Motor neuron (in vitro differentiated cells): ENCODE results near the gene DHRS2. TPM values are rescaled to one million over a fixed set of nuclear protein-coding genes. Genes with fewer than 3 reads are reported as not detected.

Source experiments
- ATAC-seq, 8 experiments: fragments of 200-7000 bp; cut with Tn5 transposase; replicated peaks in 6 of 8; 2 replicates each; pipeline ENCODE4 v1.8.0; 2021; ENCODE audit warnings: mild to moderate bottlenecking in 8 of 8, moderate library complexity in 8 of 8
- H3K27ac ChIP-seq, 2 donors: fragments of 250-450 bp; sonication (Bioruptor Pico); 2 replicates each; pipeline ENCODE4 v1.9.0; 2021; ENCODE audit warnings: antibody characterized with exemption in 2 of 2, mild to moderate bottlenecking in 2 of 2, moderate library complexity in 1 of 2
- H3K4me1 ChIP-seq, 2 donors: fragments of 250-450 bp; sonication (Bioruptor Pico); replicated peaks in 1 of 2; 2 replicates each; pipeline ENCODE4 v1.6.1; 2021; ENCODE audit warnings: antibody characterized with exemption in 2 of 2, mild to moderate bottlenecking in 2 of 2, moderate library complexity in 1 of 2
- H3K4me3 ChIP-seq, 5 donors: fragments of 250-450 bp; sonication (Bioruptor Pico); 2 replicates each; pipeline ENCODE4 v1.9.0; 2021; ENCODE audit warnings: antibody characterized with exemption in 5 of 5, mild to moderate bottlenecking in 5 of 5, moderate library complexity in 4 of 5
- WGBS, 10 experiments: fragments of 450-650 bp; shearing (Covaris generic); methylation state at CpG; one replicate each; pipeline ENCODE4 v1.0.0; 2022; 5-methylcytosine and 5-hydroxymethylcytosine counted together
- in situ Hi-C, 9 experiments: fragments of 400-800 bp; cut with MboI; loops; one replicate each; pipeline ENCODE4 v1.15.0; 2021; ENCODE audit warnings: low sequenced_read_pairs in 9 of 9, low pct_unique_long_range_greater_than_20kb in 2 of 9; ENCODE audit not compliant: unreplicated experiment in 9 of 9
- total RNA-seq, 8 experiments: library from RNA; unstranded; fragments of 300-600 nt; gene quantifications; 2 replicates each; pipeline versions ENCODE4 v1.2.3 to v1.2.4, GENCODE V29; 2022

The DHRS2 gene
- total RNA-seq, 8 experiments from 2014 or later, result 0.27 to 43.1 (median 1.1) TPM

- WGBS, 10 experiments, result 33 to 100% (median 80%) methylated on average over 1 to 5 of the region's 8 CpGs; no CpG with 5 or more reads in 2 of the 10 experiments
- Histone ChIP-seq H3K27ac (no peak overlapping the region), H3K4me1 (peaks cover 0 to 10% of the 10 kb centered on the region in 2 donors), H3K4me3 (no peak overlapping the region)
- no peak for ATAC-seq
- in situ Hi-C loops, result loop anchor here in 5 of 9 experiments (25.0 kb wide), 1 partner anchor 297 kb away; no protein-coding TSS in a partner anchor
Observed at GRCh38 chr14:23639891-23640523, 3.8 kb downstream of the DHRS2 start.

DNA sequence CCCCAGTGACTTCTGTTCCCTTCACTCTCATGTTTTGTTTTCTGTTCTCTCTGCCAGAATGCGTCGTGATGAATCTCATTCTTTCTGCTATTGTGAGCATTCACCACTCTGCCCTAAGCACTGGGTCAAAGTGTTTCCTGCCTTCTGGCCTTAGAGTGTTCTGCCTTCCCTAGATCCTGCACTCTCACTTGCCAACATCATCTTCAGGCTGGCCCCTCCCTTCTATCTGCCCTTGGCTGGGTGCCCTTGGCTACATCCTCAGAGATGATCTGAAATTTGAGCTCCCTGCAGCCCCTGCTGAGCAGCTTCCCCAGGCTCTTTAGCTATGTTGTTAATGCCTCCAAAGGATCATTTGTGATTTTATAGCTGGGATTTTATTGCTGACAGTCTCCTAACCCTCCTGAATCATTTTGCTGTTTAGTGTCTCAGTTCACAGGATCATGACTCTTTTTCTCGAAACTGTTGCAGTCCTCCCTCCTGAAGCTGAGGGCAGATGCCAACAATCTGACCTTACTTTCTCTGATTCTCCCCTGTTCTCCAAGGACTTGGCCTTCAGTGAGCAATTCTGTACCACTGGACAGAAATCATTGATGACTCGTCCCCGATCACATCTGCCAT lies 4.5 kb downstream of the DHRS2 start:
- Histone ChIP-seq H3K4me1 (peaks cover 0 to 10% of the 10 kb centered on the region in 2 donors), H3K27ac (no peak overlapping the region), H3K4me3 (no peak overlapping the region)
- 0 to 80% (median 33%) methylated on average over 1 to 5 of the region's 5 CpGs; no CpG with 5 or more reads in 2 of the 10 experiments for WGBS, 10 experiments
- in situ Hi-C loops, result loop anchor here in 5 of 9 experiments (25.0 kb wide), 1 partner anchor 297 kb away; no protein-coding TSS in a partner anchor
- ATAC-seq, result peak; percentile 61 to 95 (median 78)

DNA sequence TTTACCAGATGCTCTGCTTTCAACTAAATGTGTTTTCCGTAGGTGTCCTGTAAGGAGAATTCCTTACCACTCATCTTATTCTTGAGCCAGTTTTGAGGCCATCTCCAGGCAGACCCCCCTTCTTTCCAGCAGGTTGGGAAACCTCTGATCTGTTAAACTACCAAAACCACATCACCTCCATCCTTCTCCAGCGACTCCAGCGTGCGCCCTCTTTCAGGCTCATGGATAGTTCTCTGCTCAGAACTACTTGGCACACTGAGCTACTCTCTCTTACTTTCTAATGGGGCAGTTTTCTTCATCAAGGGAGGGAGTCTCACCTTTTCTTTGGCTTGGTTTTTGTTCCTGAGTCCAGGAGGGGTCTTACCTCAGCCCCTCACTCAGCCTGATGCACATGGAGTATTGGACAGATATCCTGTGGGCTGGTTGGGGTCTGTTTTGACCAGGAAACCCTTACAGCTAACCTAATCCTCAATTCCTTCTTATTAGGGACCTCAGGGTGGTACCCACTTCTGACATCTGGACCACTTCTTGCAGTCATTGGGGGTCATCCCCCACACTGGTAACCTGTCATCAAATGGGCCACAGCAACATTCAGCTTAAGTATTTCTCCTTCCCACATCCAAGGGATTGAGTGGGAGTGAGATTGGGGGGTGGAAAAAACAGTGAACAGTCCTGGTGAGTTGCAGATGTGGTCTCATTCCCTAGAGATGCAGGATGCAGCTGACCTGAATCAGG lies 5.2 kb downstream of the DHRS2 start:
- 35 to 100% (median 86%) methylated on average over 1 to 4 of the region's 4 CpGs; no CpG with 5 or more reads in 3 of the 10 experiments for WGBS, 10 experiments
- in situ Hi-C loops, result loop anchor here in 5 of 9 experiments (25.0 kb wide), 1 partner anchor 296 kb away; no protein-coding TSS in a partner anchor
- no peak overlapping the region for H3K4me3 ChIP-seq
- H3K4me1 ChIP-seq, result peaks cover 0 to 10% of the 10 kb centered on the region in 2 donors
- H3K27ac ChIP-seq, result no peak overlapping the region
- no peak for ATAC-seq

GRCh38 chr14:23641915-23642588 lies 5.9 kb downstream of the DHRS2 start:
- in situ Hi-C loops, result loop anchor here in 5 of 9 experiments (25.0 kb wide), 1 partner anchor 295 kb away; no protein-coding TSS in a partner anchor
- H3K4me3 ChIP-seq, result no peak overlapping the region
- 38 to 100% (median 77%) methylated on average over 1 to 3 of the region's 3 CpGs; no CpG with 5 or more reads in 4 of the 10 experiments for WGBS, 10 experiments
- ATAC-seq, result no peak
- H3K27ac ChIP-seq, result no peak overlapping the region
- H3K4me1 ChIP-seq, result peaks cover 0 to 10% of the 10 kb centered on the region in 2 donors

- in situ Hi-C loops, result loop anchor here in 5 of 9 experiments (25.0 kb wide), 1 partner anchor 294 kb away; no protein-coding TSS in a partner anchor
- Histone ChIP-seq H3K27ac (no peak overlapping the region), H3K4me1 (peaks cover 0 to 10% of the 10 kb centered on the region in 2 donors), H3K4me3 (no peak overlapping the region)
- WGBS, 10 experiments, result 30 to 100% (median 60%) methylated on average over 1 to 2 of the region's 3 CpGs; no CpG with 5 or more reads in 3 of the 10 experiments
- ATAC-seq, result no peak
Observed at GRCh38 chr14:23643533-23644194, 7.5 kb downstream of the DHRS2 start.

DNA sequence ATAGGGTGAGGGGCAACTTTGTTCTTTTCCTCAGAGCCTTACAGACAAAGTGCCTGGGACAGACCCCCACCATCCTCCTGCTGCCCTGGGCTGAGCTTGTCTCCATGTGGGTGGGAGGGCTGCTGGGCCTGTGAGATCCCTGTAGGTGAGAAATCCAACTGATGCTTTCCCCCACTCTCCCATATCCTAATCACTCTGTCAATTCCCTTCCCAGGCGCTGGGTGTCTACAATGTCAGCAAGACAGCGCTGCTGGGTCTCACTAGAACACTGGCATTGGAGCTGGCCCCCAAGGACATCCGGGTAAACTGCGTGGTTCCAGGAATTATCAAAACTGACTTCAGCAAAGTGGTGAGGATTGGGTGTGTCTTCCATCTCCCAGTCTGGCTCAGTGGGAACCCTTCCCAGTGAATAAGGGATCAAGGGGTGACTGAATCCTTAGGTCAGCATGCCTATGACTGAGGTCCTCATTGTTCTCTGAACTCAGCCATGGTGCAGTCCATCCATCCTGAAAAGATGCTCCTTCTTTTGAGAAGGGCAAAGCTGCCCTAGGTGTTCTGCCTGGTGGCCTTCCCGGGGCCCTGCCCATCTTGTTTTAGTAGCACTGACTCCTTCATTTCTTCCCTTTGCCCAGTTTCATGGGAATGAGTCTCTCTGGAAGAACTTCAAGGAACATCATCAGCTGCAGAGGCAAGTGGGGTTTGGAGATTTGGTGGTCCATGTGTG lies 8.2 kb downstream of the DHRS2 start:
- H3K27ac ChIP-seq, result no peak overlapping the region
- H3K4me3 ChIP-seq, result no peak overlapping the region
- ATAC-seq, result no peak
- H3K4me1 ChIP-seq, result peaks cover 0 to 10% of the 10 kb centered on the region in 2 donors
- WGBS, 10 experiments, result 40 to 100% (median 67%) methylated on average over 1 to 3 of the region's 5 CpGs; no CpG with 5 or more reads in 3 of the 10 experiments
- in situ Hi-C loops, result loop anchor here in 5 of 9 experiments (25.0 kb wide), 1 partner anchor 293 kb away; no protein-coding TSS in a partner anchor

GRCh38 chr14:23644919-23645336 lies 8.8 kb downstream of the DHRS2 start:
- Histone ChIP-seq H3K27ac (no peak overlapping the region), H3K4me1 (peaks cover 0 to 10% of the 10 kb centered on the region in 2 donors), H3K4me3 (no peak overlapping the region)
- WGBS, 10 experiments, result 73 to 100% (median 79%) methylated on average over 2 to 6 of the region's 8 CpGs; no CpG with 5 or more reads in 5 of the 10 experiments
- in situ Hi-C loops, result loop anchor here in 5 of 9 experiments (25.0 kb wide), 1 partner anchor 292 kb away; no protein-coding TSS in a partner anchor
- ATAC-seq, result no peak

DNA sequence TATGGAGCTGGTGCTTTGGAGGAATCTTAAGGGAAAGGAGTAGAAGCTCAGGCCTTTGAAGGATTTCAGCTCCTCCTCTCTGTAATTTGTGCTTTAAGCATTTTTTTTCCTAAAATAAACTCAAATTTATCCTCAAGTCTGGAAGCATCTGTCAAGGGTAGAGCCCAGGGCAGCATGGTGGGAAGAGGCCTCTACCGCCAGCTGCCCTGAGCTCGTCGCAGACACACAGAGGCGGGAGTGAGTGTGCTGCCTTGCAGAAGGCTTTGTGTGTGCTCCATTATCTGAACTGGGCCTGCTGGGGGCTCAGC lies 9.3 kb downstream of the DHRS2 start:
- ATAC-seq, result no peak
- peaks cover 0 to 7% of the 10 kb centered on the region in 2 donors for H3K4me1 ChIP-seq
- no peak overlapping the region for H3K4me3 ChIP-seq
- WGBS, 10 experiments, result 77 to 100% (median 90%) methylated on average over 1 to 4 of the region's 4 CpGs; no CpG with 5 or more reads in 6 of the 10 experiments
- in situ Hi-C loops, result loop anchor here in 5 of 9 experiments (25.0 kb wide), 1 partner anchor 292 kb away; no protein-coding TSS in a partner anchor
- H3K27ac ChIP-seq, result no peak overlapping the region

DNA sequence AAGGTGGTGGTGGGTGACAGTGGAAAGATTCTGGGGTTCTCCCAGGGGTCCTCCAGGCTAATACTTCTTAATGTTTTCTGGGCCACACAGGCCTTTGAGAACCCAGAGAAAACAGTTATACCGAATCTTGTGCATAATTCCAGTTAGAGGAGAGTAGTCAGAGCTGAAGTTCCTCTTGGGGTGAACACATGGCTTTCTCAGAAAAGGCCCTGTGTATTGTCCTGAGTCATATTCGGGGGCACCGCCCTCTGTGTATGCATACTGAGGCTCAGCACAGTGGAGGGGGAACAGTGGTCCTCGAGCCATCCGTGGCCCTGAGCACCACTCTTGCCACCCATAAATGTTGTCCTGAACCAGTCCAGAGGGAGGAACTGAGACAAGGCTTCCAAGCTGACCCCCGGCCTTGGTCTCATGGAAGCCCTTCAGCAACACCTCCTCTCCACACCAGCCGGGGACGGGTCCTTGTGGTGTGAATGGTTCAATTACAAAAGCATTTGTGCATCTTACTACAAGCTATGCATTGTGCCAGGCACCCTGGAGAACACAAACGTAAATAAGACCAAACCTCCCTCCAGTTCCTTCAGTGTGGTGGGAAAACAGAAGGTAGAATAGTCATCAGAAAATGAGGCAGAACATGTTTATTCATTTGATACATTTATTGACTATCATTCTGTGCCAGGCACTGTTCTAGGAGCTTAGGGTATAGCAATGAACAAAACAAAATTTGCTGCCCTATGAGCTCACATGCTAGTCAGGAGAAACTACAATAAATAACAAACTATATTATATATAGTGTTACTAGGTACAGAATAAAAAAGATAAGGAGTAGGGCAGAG lies 9.9 kb downstream of the DHRS2 start:
- Histone ChIP-seq H3K27ac (no peak overlapping the region), H3K4me1 (peaks cover 0 to under 1% of the 10 kb centered on the region in 2 donors), H3K4me3 (no peak overlapping the region)
- peak in 3 of 8 experiments; percentile 34 to 86 (median 42) for ATAC-seq
- 19 to 100% (median 75%) methylated on average over 1 to 8 of the region's 9 CpGs; no CpG with 5 or more reads in 3 of the 10 experiments for WGBS, 10 experiments
- in situ Hi-C loops, result loop anchor here in 5 of 9 experiments (25.0 kb wide), 1 partner anchor 291 kb away; no protein-coding TSS in a partner anchor

GRCh38 chr14:23646648-23647549 lies 10.7 kb downstream of the DHRS2 start:
- in situ Hi-C loops, result loop anchor here in 5 of 9 experiments (25.0 kb wide), 1 partner anchor 290 kb away; no protein-coding TSS in a partner anchor
- Histone ChIP-seq H3K4me3 (no peak overlapping the region), H3K4me1 (no peaks in the 10 kb centered on the region), H3K27ac (no peak overlapping the region)
- 20 to 67% (median 45%) methylated on average over 1 to 4 of the region's 6 CpGs; no CpG with 5 or more reads in 4 of the 10 experiments for WGBS, 10 experiments
- peak in 3 of 8 experiments; percentile 19 to 31 (median 23) for ATAC-seq
